ENCODE measurements around the gene TMEM139. TPM values are rescaled to one million over a fixed set of nuclear protein-coding genes. Genes with fewer than 3 reads are reported as not detected.

TMEM139 gene
- total and polyA plus RNA-seq, 7 experiments from 2014 or later, result 0.32 to 0.62 (median 0.48) TPM; not detected in 1

DNA sequence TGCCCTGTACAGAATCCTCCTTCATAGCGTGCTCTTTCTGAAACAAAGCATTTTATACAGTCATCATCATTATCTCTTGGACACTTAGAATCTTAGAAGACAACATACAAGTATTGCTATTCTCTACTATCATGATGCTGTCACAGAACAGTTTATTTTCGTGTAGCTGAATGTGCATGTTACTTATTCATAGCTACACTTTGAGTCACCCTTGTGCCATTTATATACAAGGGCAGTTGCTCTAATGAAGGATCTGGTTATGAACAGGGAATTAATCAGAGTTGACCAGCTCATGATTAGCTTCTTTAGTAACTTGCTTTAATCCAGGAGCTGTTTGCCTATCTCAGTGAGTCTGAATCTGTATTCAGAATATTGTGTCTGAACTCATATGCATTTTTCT, 14.6 kb downstream of the TMEM139 start:
- Histone ChIP-seq H3K4me1 (ENCODE audit: control insufficient read depth in 2 of 2, insufficient read depth in 2 of 2, low read length in 2 of 2) (peaks cover 7 to 10% of the 10 kb centered on the region in 2 donors), H3K27me3 (ENCODE audit: control insufficient read depth in 2 of 2, insufficient read depth in 2 of 2, low read length in 2 of 2) (no peaks in the 10 kb centered on the region), H3K27ac (ENCODE audit: low read depth, low read length) (no peak overlapping the region), H3K4me3 (ENCODE audit: low read length) (no peak overlapping the region), H3K36me3 (ENCODE audit: control insufficient read depth in 2 of 3, insufficient read depth in 3 of 3, low read length in 3 of 3) (peaks cover 14 to 75% (median 61%) of the 10 kb centered on the region in 3 experiments), H3K9me3 (ENCODE audit: control insufficient read depth in 2 of 3, low read length in 3 of 3) (no peaks in the 10 kb centered on the region)
- intact Hi-C loops (cut with micrococcal nuclease), result loop anchor here (1.0 to 2.0 kb wide), 4 partner anchors 10 to 59 kb away; partner anchors contain the start of gene CASP2 (in 1 of the 2)
- DNase-seq (no peak), ATAC-seq (no peak)
- Mint-ChIP-seq H3K4me1 (peaks cover 32 to 72% (median 47%) of the 10 kb centered on the region in 7 donors), H3K27ac (peak overlapping the region in 7 of 9 donors; percentile 1 to 84 (median 65)), H3K4me3 (peak overlapping the region in 1 of 10 donors; percentile 19), H3K9me3 (no peaks in the 10 kb centered on the region), H3K27me3 (no peaks in the 10 kb centered on the region), H3K36me3 (peaks cover 22 to 68% (median 48%) of the 10 kb centered on the region in 5 donors)
- CTCF ChIA-PET, result interaction anchor here (0.6 to 7.5 kb wide), 31 partner anchors 10 to 940 kb away, joined by 3 to 177 read pairs (median 6); partner anchors contain the start of genes CASP2, EPHA1 and GSTK1
- POLR2A ChIA-PET, result interaction anchor here (0.5 to 2.4 kb wide), 9 partner anchors 10 to 717 kb away, joined by 3 to 16 read pairs (median 5); partner anchors contain the start of genes CASP2 and GSTK1

GRCh38 chr7:143299840-143300239, 15.1 kb downstream of the TMEM139 start:
- H3K36me3 ChIP-seq (ENCODE audit: control insufficient read depth in 2 of 3, insufficient read depth in 3 of 3, low read length in 3 of 3), result peaks cover 18 to 75% (median 59%) of the 10 kb centered on the region in 3 experiments
- Mint-ChIP-seq H3K27ac (peak overlapping the region in 8 of 9 donors; percentile 12 to 84 (median 40)), H3K4me1 (peaks cover 31 to 72% (median 44%) of the 10 kb centered on the region in 7 donors), H3K9me3 (no peaks in the 10 kb centered on the region), H3K36me3 (peaks cover 19 to 68% (median 51%) of the 10 kb centered on the region in 5 donors), H3K27me3 (no peaks in the 10 kb centered on the region), H3K4me3 (peak overlapping the region in 3 of 10 donors; percentile 3 to 19 (median 15))
- ChIA-PET CTCF (interaction anchor here (0.6 to 7.5 kb wide), 30 partner anchors 10 to 941 kb away, joined by 3 to 177 read pairs (median 6); partner anchors contain the start of genes CASP2, EPHA1 and GSTK1), POLR2A (interaction anchor here (1.0 to 2.4 kb wide), 8 partner anchors 9 to 76 kb away, joined by 3 to 16 read pairs (median 5); partner anchors contain the start of genes CASP2 and GSTK1)
- H3K27ac ChIP-seq (ENCODE audit: low read depth, low read length), result no peak overlapping the region
- peaks cover 7 to 10% of the 10 kb centered on the region in 2 donors for H3K4me1 ChIP-seq (ENCODE audit: control insufficient read depth in 2 of 2, insufficient read depth in 2 of 2, low read length in 2 of 2)
- DNase-seq, result peak; percentile 39 to 73 (median 59)
- peak; percentile 93 for ATAC-seq
- H3K9me3 ChIP-seq (ENCODE audit: control insufficient read depth in 2 of 3, low read length in 3 of 3), result no peaks in the 10 kb centered on the region
- no peak overlapping the region for H3K4me3 ChIP-seq (ENCODE audit: low read length)
- H3K27me3 ChIP-seq (ENCODE audit: control insufficient read depth in 2 of 2, insufficient read depth in 2 of 2, low read length in 2 of 2), result no peaks in the 10 kb centered on the region
- intact Hi-C loops (cut with micrococcal nuclease), result loop anchor here (1.0 to 2.0 kb wide), 5 partner anchors 11 to 116 kb away; partner anchors contain the start of gene CASP2 (in 1 of the 2)

DNA sequence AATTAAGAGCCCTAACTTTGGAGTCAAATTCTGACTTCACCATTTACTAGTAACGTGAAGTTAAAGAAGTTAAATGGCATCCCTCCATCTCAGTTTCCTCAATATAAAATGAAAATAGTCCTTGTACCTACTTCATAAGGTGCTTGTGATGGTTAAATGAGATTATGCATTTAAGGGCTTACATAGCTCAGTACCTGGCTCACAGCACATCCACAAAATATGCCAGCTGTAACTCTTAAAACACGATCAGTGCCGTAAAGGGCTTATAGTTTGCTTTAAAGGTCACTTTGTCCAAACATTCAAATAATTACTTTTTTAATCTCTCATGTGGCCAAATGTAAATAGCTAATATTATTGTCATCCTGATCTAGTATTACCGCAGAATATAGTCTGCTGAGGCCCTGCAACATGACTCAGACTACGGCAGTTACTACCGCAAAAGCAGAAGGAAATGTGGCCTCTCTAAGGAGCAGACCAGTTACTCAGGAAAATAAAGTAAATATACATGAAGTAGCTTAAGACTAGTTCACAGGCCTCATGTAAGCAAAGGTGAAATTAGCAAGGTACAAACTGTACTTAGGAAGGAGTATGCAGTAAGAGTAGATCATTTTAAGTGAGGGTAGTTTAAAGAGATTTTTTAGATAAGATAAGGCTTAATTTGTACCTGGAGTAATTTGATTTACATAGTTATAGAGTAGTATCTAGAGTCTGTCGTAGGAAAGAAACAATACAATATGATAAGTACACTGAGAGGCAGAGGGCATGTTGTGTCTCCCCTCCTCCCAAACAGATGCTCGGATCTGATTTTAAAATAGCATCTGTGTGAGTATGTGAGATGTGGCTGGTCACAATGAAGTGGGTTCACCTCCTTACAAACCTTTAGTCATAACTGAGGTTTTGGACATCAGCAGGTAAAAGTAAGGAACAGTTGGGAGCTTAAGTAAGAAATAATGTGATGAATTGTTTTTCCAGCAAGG, 16.5 kb downstream of the TMEM139 start:
- H3K36me3 ChIP-seq (ENCODE audit: control insufficient read depth in 2 of 3, insufficient read depth in 3 of 3, low read length in 3 of 3), result peaks cover 30 to 74% (median 56%) of the 10 kb centered on the region in 3 experiments
- no peaks in the 10 kb centered on the region for H3K9me3 Mint-ChIP-seq
- CTCF ChIA-PET, result interaction anchor here (0.7 to 7.5 kb wide), 7 partner anchors 9 to 115 kb away, joined by 3 to 177 read pairs (median 9); no protein-coding TSS in a partner anchor
- peaks cover 7% of the 10 kb centered on the region in 2 donors for H3K4me1 ChIP-seq (ENCODE audit: control insufficient read depth in 2 of 2, insufficient read depth in 2 of 2, low read length in 2 of 2)
- peaks cover 31 to 70% (median 43%) of the 10 kb centered on the region in 7 donors for H3K4me1 Mint-ChIP-seq
- H3K27me3 ChIP-seq (ENCODE audit: control insufficient read depth in 2 of 2, insufficient read depth in 2 of 2, low read length in 2 of 2), result no peaks in the 10 kb centered on the region
- H3K27ac Mint-ChIP-seq, result peak overlapping the region in 3 of 9 donors; percentile 4 to 83 (median 8)
- POLR2A ChIA-PET, result interaction anchor here (0.9 to 2.4 kb wide), 6 partner anchors 8 to 61 kb away, joined by 3 to 16 read pairs (median 4); partner anchors contain the start of genes CASP2 and GSTK1
- H3K36me3 Mint-ChIP-seq, result peaks cover 30 to 66% (median 52%) of the 10 kb centered on the region in 5 donors
- ATAC-seq, result peak; percentile 76
- intact Hi-C loops (cut with micrococcal nuclease), result loop anchor here in 1 of 2 donors (1.0 kb wide), 2 partner anchors 61 to 115 kb away; no protein-coding TSS in a partner anchor
- H3K4me3 Mint-ChIP-seq, result no peak overlapping the region
- no peak overlapping the region for H3K27ac ChIP-seq (ENCODE audit: low read depth, low read length)
- no peaks in the 10 kb centered on the region for H3K27me3 Mint-ChIP-seq
- H3K9me3 ChIP-seq (ENCODE audit: control insufficient read depth in 2 of 3, low read length in 3 of 3), result no peaks in the 10 kb centered on the region
- no peak for DNase-seq
- H3K4me3 ChIP-seq (ENCODE audit: low read length), result no peak overlapping the region

- ChIA-PET POLR2A (no interaction called here), CTCF (interaction anchor here (1.0 kb wide), 1 partner anchor 56 kb away, joined by 4 read pairs; no protein-coding TSS in a partner anchor)
- H3K27ac ChIP-seq (ENCODE audit: low read depth, low read length), result no peak overlapping the region
- no peak for ATAC-seq
- H3K36me3 ChIP-seq (ENCODE audit: control insufficient read depth in 2 of 3, insufficient read depth in 3 of 3, low read length in 3 of 3), result peaks cover 24 to 81% (median 48%) of the 10 kb centered on the region in 3 experiments
- peaks cover 0 to 3% (median 0%) of the 10 kb centered on the region in 11 donors for H3K9me3 Mint-ChIP-seq
- H3K4me3 ChIP-seq (ENCODE audit: low read length), result no peak overlapping the region
- H3K36me3 Mint-ChIP-seq, result peaks cover 46 to 79% (median 65%) of the 10 kb centered on the region in 5 donors
- H3K9me3 ChIP-seq (ENCODE audit: control insufficient read depth in 2 of 3, low read length in 3 of 3), result no peaks in the 10 kb centered on the region
- no peaks in the 10 kb centered on the region for H3K27me3 ChIP-seq (ENCODE audit: control insufficient read depth in 2 of 2, insufficient read depth in 2 of 2, low read length in 2 of 2)
- H3K27me3 Mint-ChIP-seq, result no peaks in the 10 kb centered on the region
- H3K4me1 ChIP-seq (ENCODE audit: control insufficient read depth in 2 of 2, insufficient read depth in 2 of 2, low read length in 2 of 2), result peaks cover 0 to 7% of the 10 kb centered on the region in 2 donors
- H3K4me1 Mint-ChIP-seq, result peaks cover 29 to 72% (median 44%) of the 10 kb centered on the region in 7 donors
- no peak overlapping the region for H3K4me3 Mint-ChIP-seq
- no peak for DNase-seq
- intact Hi-C loops (cut with micrococcal nuclease), result loop anchor here (2.0 kb wide), 1 partner anchor 15 kb away; the partner anchor contains the start of gene CASP2 (in 2 of the 2)
- H3K27ac Mint-ChIP-seq, result peak overlapping the region in 1 of 9 donors; percentile 2
Observed at GRCh38 chr7:143303733-143304132, 19.0 kb downstream of the TMEM139 start.

- POLR2A ChIA-PET, result interaction anchor here (0.5 to 1.6 kb wide), 4 partner anchors 9 to 111 kb away, joined by 3 to 8 read pairs (median 4); no protein-coding TSS in a partner anchor
- no peak overlapping the region for H3K4me3 ChIP-seq (ENCODE audit: low read length)
- H3K36me3 ChIP-seq (ENCODE audit: control insufficient read depth in 2 of 3, insufficient read depth in 3 of 3, low read length in 3 of 3), result peaks cover 24 to 79% (median 43%) of the 10 kb centered on the region in 3 experiments
- H3K9me3 Mint-ChIP-seq, result peaks cover 0 to 3% (median 0%) of the 10 kb centered on the region in 11 donors
- no peaks in the 10 kb centered on the region for H3K9me3 ChIP-seq (ENCODE audit: control insufficient read depth in 2 of 3, low read length in 3 of 3)
- H3K4me3 Mint-ChIP-seq, result no peak overlapping the region
- peaks cover 0 to under 1% of the 10 kb centered on the region in 2 donors for H3K4me1 ChIP-seq (ENCODE audit: control insufficient read depth in 2 of 2, insufficient read depth in 2 of 2, low read length in 2 of 2)
- peaks cover 22 to 72% (median 37%) of the 10 kb centered on the region in 7 donors for H3K4me1 Mint-ChIP-seq
- intact Hi-C loops (cut with micrococcal nuclease), result loop anchor here (1.0 to 5.0 kb wide), 5 partner anchors 16 to 298 kb away; partner anchors contain the start of gene CASP2 (in 2 of the 2)
- ATAC-seq (no peak), DNase-seq (no peak)
- no peak overlapping the region for H3K27ac ChIP-seq (ENCODE audit: low read depth, low read length)
- peak overlapping the region in 7 of 9 donors; percentile 4 to 85 (median 30) for H3K27ac Mint-ChIP-seq
- no peaks in the 10 kb centered on the region for H3K27me3 Mint-ChIP-seq
- H3K36me3 Mint-ChIP-seq, result peaks cover 39 to 80% (median 65%) of the 10 kb centered on the region in 5 donors
- no peaks in the 10 kb centered on the region for H3K27me3 ChIP-seq (ENCODE audit: control insufficient read depth in 2 of 2, insufficient read depth in 2 of 2, low read length in 2 of 2)
- CTCF ChIA-PET, result interaction anchor here (0.6 to 4.5 kb wide), 6 partner anchors 8 to 65 kb away, joined by 3 to 34 read pairs (median 4); no protein-coding TSS in a partner anchor
Observed at GRCh38 chr7:143304938-143305337, 20.2 kb downstream of the TMEM139 start.
